HG02852 (cell line): Measurements from ENCODE around the gene ERC1.

Source experiments
- ATAC-seq: cut with Tn5 transposase; IDR thresholded peaks from one replicate; pipeline ENCODE4 v1.9.1; 2021; ENCODE audit warnings: mild to moderate bottlenecking, moderate library complexity; ENCODE audit not compliant: unreplicated experiment

The ERC1 gene

DNA sequence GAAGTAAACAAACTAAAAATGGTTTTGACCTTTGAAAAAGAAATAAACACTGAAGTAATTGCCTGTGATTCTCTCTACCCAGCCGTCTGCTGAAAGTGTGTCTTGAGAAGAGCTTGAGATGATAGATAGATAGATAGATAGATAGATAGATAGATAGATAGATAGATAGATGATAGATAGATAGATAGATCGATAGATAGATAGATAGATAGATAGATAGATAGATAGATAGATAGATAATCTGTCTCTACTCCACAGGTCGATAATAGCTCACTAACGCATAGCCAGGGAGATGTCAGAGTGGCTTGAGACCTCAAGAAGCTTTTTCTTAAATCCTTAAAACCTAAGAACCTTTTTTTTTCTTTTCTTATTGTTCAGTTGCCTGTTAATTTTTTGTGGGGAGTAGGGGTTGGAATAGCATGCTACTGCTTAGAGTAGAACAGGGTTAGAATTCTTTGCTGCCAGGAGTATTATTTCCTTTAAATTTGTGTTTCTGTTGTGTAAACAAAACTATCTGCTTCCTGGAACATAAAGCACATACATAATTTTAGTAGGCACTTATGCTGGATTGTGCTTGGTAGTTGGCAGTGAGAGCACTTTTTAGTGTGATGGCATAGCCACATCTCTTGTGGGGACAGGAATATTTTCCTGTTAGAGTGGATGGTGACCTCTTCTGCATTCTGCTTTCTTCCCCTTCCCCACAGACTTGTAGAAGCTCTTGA, 433.8 kb downstream of the ERC1 start:
- no peak for ATAC-seq

DNA sequence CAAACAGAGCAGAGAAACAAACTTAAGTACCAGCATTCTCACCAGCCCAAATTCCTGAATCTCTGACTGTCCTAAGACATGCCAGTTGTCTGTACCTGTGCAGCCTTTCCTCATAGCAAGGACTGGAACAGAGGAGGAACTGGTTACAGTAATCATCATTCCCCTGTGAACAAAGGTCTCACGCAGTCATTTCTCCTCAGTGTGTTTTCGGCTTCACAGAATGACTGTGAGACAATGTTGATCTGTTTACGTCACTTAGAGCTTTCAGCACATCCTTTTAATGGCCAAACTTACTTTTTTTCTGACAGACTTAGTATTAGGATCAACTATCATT, 434.3 kb downstream of the ERC1 start:
- no peak for ATAC-seq

- no peak for ATAC-seq
Measured at GRCh38 chr12:1428671-1429070, 437.6 kb downstream of the ERC1 start.

- ATAC-seq, result no peak
Measured at GRCh38 chr12:1429980-1430379, 439.0 kb downstream of the ERC1 start.

DNA sequence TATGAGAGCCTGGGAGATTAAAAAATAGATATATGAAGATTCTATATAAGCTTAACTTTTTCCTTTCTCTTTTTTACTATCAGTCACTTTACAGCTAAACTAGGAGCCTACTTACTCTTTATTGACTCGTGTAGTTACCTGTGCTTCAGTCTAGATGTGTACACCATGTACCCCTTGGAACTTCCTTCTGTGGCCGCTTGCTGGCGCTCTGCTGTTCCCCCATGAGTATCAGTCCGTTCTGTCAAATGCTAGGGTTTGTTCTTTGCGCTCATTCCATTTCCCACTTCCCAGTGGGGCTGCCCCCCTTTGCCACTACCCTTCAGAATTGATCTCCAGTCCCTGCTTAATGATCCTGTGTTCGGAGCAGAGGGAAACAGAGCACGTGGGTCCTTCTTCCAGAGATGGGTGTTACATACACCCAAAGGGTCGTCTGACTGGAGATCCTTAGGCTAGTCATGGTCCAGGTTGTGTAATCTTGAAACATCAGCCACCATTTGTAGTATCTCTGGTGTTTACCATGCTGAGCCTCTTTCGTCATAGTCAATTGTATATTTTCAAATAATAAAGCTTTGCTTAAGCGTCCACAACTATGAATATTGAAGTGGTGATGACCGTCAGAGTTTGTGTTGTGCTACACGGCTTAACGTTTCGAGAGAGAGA, 443.4 kb downstream of the ERC1 start:
- ATAC-seq, result no peak

- no peak for ATAC-seq
Measured at GRCh38 chr12:1435044-1435443, 444.0 kb downstream of the ERC1 start.

- ATAC-seq, result no peak
Measured at GRCh38 chr12:1435456-1435855, 444.4 kb downstream of the ERC1 start.

- ATAC-seq, result no peak
Measured at GRCh38 chr12:1436015-1436414, 445.0 kb downstream of the ERC1 start.

- no peak for ATAC-seq
Measured at GRCh38 chr12:1436981-1437380, 446.0 kb downstream of the ERC1 start.

- ATAC-seq, result no peak
Measured at GRCh38 chr12:1439201-1439600, 448.2 kb downstream of the ERC1 start.

DNA sequence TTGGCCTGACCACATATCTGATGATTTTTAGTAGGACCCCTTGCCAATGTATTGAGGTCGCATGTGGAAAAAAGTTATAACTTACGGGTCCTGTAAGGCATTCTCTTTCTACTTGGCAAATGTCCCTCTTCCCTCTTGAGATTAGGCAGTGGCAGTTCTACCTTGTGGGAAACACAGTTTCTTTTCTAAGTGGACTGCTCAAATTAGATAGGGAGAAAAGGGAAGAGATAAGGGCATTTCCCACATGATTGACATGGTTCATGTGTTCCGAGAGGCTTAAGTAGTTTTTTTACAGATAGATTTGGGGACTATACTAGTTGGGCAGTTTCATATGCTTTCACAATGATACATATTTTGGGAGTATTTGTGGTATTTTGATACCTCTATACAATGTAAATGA, 448.7 kb downstream of the ERC1 start:
- no peak for ATAC-seq

DNA sequence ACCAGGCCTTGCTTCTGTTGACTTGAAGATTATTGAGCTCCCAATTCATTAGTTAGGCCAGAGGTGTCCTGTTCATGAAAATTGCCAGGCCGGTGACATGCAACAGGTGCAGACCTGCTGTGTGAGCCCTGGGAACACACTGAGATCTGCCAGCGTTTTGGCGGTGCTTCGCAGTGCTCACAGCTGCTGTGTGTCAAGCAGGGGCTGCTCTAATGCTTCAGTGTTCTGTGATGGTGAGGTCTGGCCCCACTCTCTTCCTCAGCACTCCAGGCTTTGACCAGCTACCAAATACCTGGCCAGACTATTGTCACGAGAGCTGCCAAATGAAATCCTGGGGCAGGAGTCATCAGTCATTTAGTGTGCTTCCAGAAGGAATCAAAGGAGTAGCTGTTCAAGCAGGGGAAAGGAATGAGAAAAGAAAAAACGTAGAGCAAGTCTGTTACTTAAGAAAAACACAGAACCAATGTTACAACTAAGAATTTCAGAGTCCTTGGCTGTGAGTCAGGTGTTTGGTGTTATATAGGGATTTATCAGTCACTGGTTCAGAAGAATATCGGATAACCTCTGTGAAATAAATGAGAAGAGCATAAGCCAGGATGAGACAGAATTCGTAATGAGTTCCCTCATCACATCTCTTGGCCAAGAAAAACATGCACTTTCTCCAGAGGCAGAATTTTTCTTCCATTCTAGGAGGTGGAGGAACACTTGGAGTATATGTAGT, 452.6 kb downstream of the ERC1 start:
- no peak for ATAC-seq

- ATAC-seq, result no peak
Measured at GRCh38 chr12:1444142-1444516, 453.1 kb downstream of the ERC1 start.

DNA sequence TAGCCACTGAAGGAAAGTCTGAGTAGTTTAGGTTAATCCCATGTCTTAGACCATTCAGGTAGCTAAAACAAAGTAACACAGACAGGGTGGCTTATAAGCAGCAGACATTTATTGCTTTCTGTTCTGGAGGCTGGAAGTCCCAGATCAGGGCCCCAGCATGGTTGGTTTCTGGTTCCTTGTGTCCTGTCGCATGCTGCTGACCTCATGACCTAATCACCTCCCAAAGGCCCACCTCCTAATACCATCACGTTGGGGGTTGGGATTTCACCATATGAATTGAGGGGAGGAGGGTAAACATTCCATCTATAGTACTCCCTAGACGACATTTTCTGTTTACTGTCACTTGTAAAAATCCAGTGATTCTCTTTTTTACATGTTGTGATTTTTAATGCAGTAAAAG, 454.8 kb downstream of the ERC1 start:
- ATAC-seq, result no peak

GRCh38 chr12:1448336-1448735, 457.3 kb downstream of the ERC1 start:
- no peak for ATAC-seq

DNA sequence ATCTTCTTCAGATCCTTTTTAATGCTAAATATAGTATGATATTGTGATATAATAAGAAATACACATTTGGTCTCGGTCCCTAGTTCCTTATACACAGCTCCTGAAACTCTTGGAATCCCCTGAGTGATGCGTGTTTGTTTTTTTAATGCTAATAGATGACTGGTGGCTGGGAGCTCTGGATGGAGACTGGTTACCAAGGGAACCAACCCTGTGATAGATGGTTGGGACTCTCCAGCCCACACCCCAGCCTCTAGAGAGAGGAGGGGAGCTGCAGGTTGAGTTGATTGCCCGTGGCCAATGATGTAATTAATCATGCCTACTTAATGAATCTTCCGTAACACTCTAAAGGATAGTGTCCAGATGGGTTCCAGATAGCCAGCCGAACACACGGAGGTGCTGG, 462.8 kb downstream of the ERC1 start:
- no peak for ATAC-seq

DNA sequence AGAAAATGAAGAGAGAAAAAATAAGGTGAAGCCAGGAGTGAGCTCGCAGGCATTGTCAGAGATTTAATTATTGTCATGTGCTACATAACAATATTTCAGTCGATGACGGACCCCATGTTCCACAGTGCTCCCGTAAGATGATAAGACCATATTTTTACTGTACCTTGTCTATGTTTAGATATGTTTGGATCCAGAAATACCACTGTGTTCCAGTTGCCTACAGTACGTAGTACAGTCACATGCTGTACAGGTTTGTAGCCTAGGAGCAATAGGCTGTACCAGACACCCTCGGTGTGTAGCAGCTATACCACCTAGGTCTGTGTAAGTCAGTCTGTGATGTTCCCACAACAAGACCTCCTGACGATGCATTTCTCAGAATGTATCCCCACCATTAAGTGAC, 465.9 kb downstream of the ERC1 start:
- ATAC-seq, result no peak

DNA sequence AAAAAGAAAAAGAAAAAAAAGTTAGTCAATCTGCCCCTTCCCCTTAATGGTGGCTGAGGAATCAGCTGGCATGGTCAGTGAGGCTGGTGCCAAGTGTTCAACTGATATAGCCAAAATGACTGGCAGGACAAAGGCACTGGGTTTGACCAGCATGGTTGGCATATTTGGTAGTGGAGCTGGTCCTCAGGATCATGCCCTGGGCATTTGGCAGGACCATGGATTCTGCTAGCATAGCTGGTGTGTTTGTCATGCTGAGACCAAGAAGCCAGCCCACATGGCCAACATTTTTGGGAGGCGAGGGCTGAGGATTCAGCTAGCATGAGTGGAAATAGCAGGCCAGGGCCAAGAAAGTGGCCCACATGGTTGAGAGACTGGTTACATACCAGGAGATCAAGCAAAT, 466.9 kb downstream of the ERC1 start:
- no peak for ATAC-seq

DNA sequence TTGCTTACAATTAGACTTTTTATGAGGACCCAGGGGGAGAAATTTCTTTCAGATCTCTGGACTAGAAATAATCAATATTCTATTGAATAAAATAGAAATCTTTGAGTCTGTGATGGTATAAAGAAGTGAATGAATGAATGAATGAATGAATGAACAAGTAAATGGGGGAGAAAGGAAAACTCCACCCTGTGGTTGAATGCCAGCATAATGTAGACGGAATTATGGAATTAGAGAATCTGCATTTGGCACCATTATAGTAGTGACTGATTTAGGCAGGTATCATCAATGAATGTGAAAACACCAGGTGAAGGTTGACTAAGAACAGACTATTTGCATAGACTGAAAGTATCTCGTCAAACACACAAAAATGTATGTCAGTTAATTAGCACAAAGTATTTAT, 468.3 kb downstream of the ERC1 start:
- ATAC-seq, result no peak

- ATAC-seq, result no peak
Measured at GRCh38 chr12:1463073-1463905, 472.3 kb downstream of the ERC1 start.

- ATAC-seq, result no peak
Measured at GRCh38 chr12:1464925-1465324, 473.9 kb downstream of the ERC1 start.
